GM21786 (cell line): ENCODE results near the gene C7orf57.
"Not testable (repeated sequence)": the region's sequence is repeated elsewhere in the genome, so short reads cannot be mapped to it uniquely, and the experiment has no call there.

Experiments used
- ATAC-seq: cut with Tn5 transposase; IDR thresholded peaks from one replicate; pipeline ENCODE4 v1.9.1; 2021; ENCODE audit not compliant: unreplicated experiment

Gene C7orf57

GRCh38 chr7:48035301-48035966 is at the start of gene C7orf57:
C7orf57 (plus strand) TSS chr7:48035543; CDS start chr7:48036309, 766 bp downstream.
- peak; percentile 100 for ATAC-seq

- ATAC-seq: no peak
These were observed 46.6 kb upstream of the C7orf57 start for GRCh38 chr7:47988496-47989386.

GRCh38 chr7:47989607-47990400 is 45.5 kb upstream of the C7orf57 start:
- not testable (repeated sequence) for ATAC-seq

- ATAC-seq: no peak
These were observed 44.8 kb upstream of the C7orf57 start for GRCh38 chr7:47990592-47990991.

GRCh38 chr7:47991270-47991669 is 44.1 kb upstream of the C7orf57 start:
- no peak for ATAC-seq

- ATAC-seq: peak; percentile 99
These were observed 43.5 kb upstream of the C7orf57 start for GRCh38 chr7:47991741-47992311.

GRCh38 chr7:47992446-47992845 is 42.9 kb upstream of the C7orf57 start:
- no peak for ATAC-seq

GRCh38 chr7:47999413-47999812 is 35.9 kb upstream of the C7orf57 start:
- ATAC-seq: no peak

GRCh38 chr7:48000164-48000563 is 35.2 kb upstream of the C7orf57 start:
- ATAC-seq: not testable (repeated sequence)

- ATAC-seq: no peak
These were observed 31.3 kb upstream of the C7orf57 start for GRCh38 chr7:48004032-48004431.

GRCh38 chr7:48004638-48005037 is 30.7 kb upstream of the C7orf57 start:
- peak; percentile 62 for ATAC-seq

GRCh38 chr7:48006866-48007265 is 28.5 kb upstream of the C7orf57 start:
- no peak for ATAC-seq

GRCh38 chr7:48009257-48009656 is 26.1 kb upstream of the C7orf57 start:
- ATAC-seq: no peak

GRCh38 chr7:48009954-48010353 is 25.4 kb upstream of the C7orf57 start:
- ATAC-seq: no peak

- ATAC-seq: no peak
These were observed 24.0 kb upstream of the C7orf57 start for GRCh38 chr7:48011323-48011722.

- ATAC-seq: no peak
These were observed 23.4 kb upstream of the C7orf57 start for GRCh38 chr7:48011951-48012350.

- no peak for ATAC-seq
These were observed 18.7 kb upstream of the C7orf57 start for GRCh38 chr7:48016641-48017040.

GRCh38 chr7:48017674-48018073 is 17.7 kb upstream of the C7orf57 start:
- no peak for ATAC-seq

- no peak for ATAC-seq
These were observed 9.7 kb upstream of the C7orf57 start for GRCh38 chr7:48025624-48026023.

GRCh38 chr7:48028938-48029337 is 6.4 kb upstream of the C7orf57 start, which contains the start of gene SUN3:
SUN3 (minus strand) TSS chr7:48029107; CDS start chr7:48028938, 169 bp downstream.
- no peak for ATAC-seq

- no peak for ATAC-seq
These were observed 4.2 kb upstream of the C7orf57 start for GRCh38 chr7:48031111-48031510.
